NCI-H2171 treated with DMSO at 0.1 percent for 48 hours (cell line): ENCODE data around the gene SLC25A11.

Experiments
- DNase-seq: peaks from one replicate; lab custom pipeline; 2025; lab: John Stamatoyannopoulos, UW

Gene SLC25A11

GRCh38 chr17:4895121-4895520 is 44.7 kb downstream of the SLC25A11 start:
- no peak for DNase-seq

GRCh38 chr17:4893721-4894560 is 45.9 kb downstream of the SLC25A11 start:
- no peak for DNase-seq

- no peak for DNase-seq
Measured at GRCh38 chr17:4893272-4893671, 46.6 kb downstream of the SLC25A11 start.

- no peak for DNase-seq
Measured at GRCh38 chr17:4892499-4893221, 47.2 kb downstream of the SLC25A11 start.

- DNase-seq, result no peak
Measured at GRCh38 chr17:4891411-4892410, 48.1 kb downstream of the SLC25A11 start.

- no peak for DNase-seq
Measured at GRCh38 chr17:4887581-4887980, 52.3 kb downstream of the SLC25A11 start.
